GM12874 (cell line): ENCODE data around the gene SHC3.

Experiments
- CTCF ChIP-seq: IDR thresholded peaks from 2 replicates; pipeline ENCODE4 v1.5.1; 2011; ENCODE audit warnings: low read depth, mild to moderate bottlenecking, control low read depth, low read length, moderate library complexity; ENCODE audit not compliant: insufficient read depth

The SHC3 gene

GRCh38 chr9:88980740-88981203 is 197.8 kb downstream of the SHC3 start:
- TF ChIP-seq CTCF: no peak

- TF ChIP-seq CTCF: no peak
Measured at GRCh38 chr9:88979791-88980190, 198.8 kb downstream of the SHC3 start.

GRCh38 chr9:88979021-88979420 is 199.6 kb downstream of the SHC3 start:
- TF ChIP-seq CTCF: no peak

GRCh38 chr9:88978034-88978433 is 200.6 kb downstream of the SHC3 start:
- TF ChIP-seq CTCF: no peak

- TF ChIP-seq CTCF: no peak
Measured at GRCh38 chr9:88976890-88977257, 201.7 kb downstream of the SHC3 start.

GRCh38 chr9:88975966-88976889 is 202.4 kb downstream of the SHC3 start:
- no peak for TF ChIP-seq CTCF

- no peak for TF ChIP-seq CTCF
Measured at GRCh38 chr9:88974641-88975040, 204.0 kb downstream of the SHC3 start.
